Measurements from ENCODE around the gene TNP1.

Gene TNP1

GRCh38 chr2:216845426-216845825, 14.4 kb downstream of the TNP1 start:
- in situ Hi-C loops (cut with MboI; ENCODE audit: low sequenced_read_pairs), result no loop called here

- in situ Hi-C loops (cut with MboI; ENCODE audit: low sequenced_read_pairs), result no loop called here
These were observed 17.2 kb downstream of the TNP1 start for GRCh38 chr2:216842636-216843035.

- in situ Hi-C loops (cut with MboI; ENCODE audit: low sequenced_read_pairs), result no loop called here
These were observed 20.2 kb downstream of the TNP1 start for GRCh38 chr2:216839688-216840087.

GRCh38 chr2:216838151-216838550, 21.7 kb downstream of the TNP1 start:
- in situ Hi-C loops (cut with MboI; ENCODE audit: low sequenced_read_pairs), result no loop called here

- in situ Hi-C loops (cut with MboI; ENCODE audit: low sequenced_read_pairs), result no loop called here
These were observed 22.1 kb downstream of the TNP1 start for GRCh38 chr2:216837740-216838139.

- in situ Hi-C loops (cut with MboI; ENCODE audit: low sequenced_read_pairs), result no loop called here
These were observed 26.8 kb downstream of the TNP1 start for GRCh38 chr2:216833061-216833460.

GRCh38 chr2:216830346-216830745, 29.5 kb downstream of the TNP1 start:
- in situ Hi-C loops (cut with MboI; ENCODE audit: low sequenced_read_pairs), result no loop called here

GRCh38 chr2:216829533-216829932, 30.3 kb downstream of the TNP1 start:
- in situ Hi-C loops (cut with MboI; ENCODE audit: low sequenced_read_pairs), result no loop called here

- in situ Hi-C loops (cut with MboI; ENCODE audit: low sequenced_read_pairs), result no loop called here
These were observed 32.7 kb downstream of the TNP1 start for GRCh38 chr2:216827073-216827720.

- in situ Hi-C loops (cut with MboI; ENCODE audit: low sequenced_read_pairs), result no loop called here
These were observed 37.4 kb downstream of the TNP1 start for GRCh38 chr2:216822470-216822869.

- in situ Hi-C loops (cut with MboI; ENCODE audit: low sequenced_read_pairs), result no loop called here
These were observed 39.2 kb downstream of the TNP1 start for GRCh38 chr2:216820709-216821108.

GRCh38 chr2:216819766-216820165, 40.1 kb downstream of the TNP1 start:
- in situ Hi-C loops (cut with MboI; ENCODE audit: low sequenced_read_pairs), result no loop called here

GRCh38 chr2:216819055-216819454, 40.8 kb downstream of the TNP1 start:
- in situ Hi-C loops (cut with MboI; ENCODE audit: low sequenced_read_pairs), result no loop called here

GRCh38 chr2:216810399-216811160, 49.3 kb downstream of the TNP1 start:
- in situ Hi-C loops (cut with MboI; ENCODE audit: low sequenced_read_pairs), result no loop called here
